Panc1 (cell line): Measurements from ENCODE around the gene KXD1.

Experiments
- CTCF ChIP-seq: fragments of 450-650 bp; IDR thresholded peaks from 2 replicates; pipeline ENCODE4 v1.5.1; 2017; ENCODE audit warnings: mild to moderate bottlenecking
- POLR2AphosphoS5 ChIP-seq: IDR thresholded peaks from 2 replicates; pipeline ENCODE4 v1.6.1; 2012; ENCODE audit warnings: mild to moderate bottlenecking, low read depth, low read length, moderate library complexity
- REST ChIP-seq, 2 experiments: IDR thresholded peaks; 2 replicates each; pipeline ENCODE4 v1.6.1; 2011 to 2012; ENCODE audit warnings: low read depth in 2 of 2, control low read depth in 1 of 2, low read length in 1 of 2, mild to moderate bottlenecking in 1 of 2, moderate library complexity in 1 of 2; ENCODE audit not compliant: insufficient read depth in 1 of 2

GRCh38 chr19:18539372-18539771 lies 18.3 kb upstream of the KXD1 start:
- TF ChIP-seq CTCF: no peak
- TF ChIP-seq POLR2AphosphoS5: no peak
- TF ChIP-seq REST (IDR thresholded peaks at IDR 0.05; ENCODE audit: insufficient read depth in 1 of 2, low read depth in 2 of 2, low read length in 1 of 2): no peak
